IMR-90 (cell line): ENCODE data around the gene PRMT7.

Experiments used
- BHLHE40 ChIP-seq: fragments of 150-350 bp; IDR thresholded peaks from 2 replicates; pipeline ENCODE4 v1.6.1; 2016; ENCODE audit warnings: mild to moderate bottlenecking, low read depth, low read length
- CEBPB ChIP-seq: IDR thresholded peaks from 2 replicates; pipeline ENCODE4 v1.6.1; 2012; ENCODE audit warnings: low read depth, low read length, improper control_type of control experiment
- POLR2A ChIP-seq: IDR thresholded peaks from 2 replicates; pipeline ENCODE4 v1.6.1; 2012; ENCODE audit warnings: mild to moderate bottlenecking, low read depth, low read length
- RFX5 ChIP-seq: IDR thresholded peaks from 2 replicates; pipeline ENCODE4 v1.8.0; 2012; ENCODE audit warnings: low read depth, mild to moderate bottlenecking, low read length, moderate library complexity
- TF ChIP-seq, protein P1 (sequence below): conservative IDR thresholded peaks from 2 replicates; pipeline ENCODE4 v1.5.1; 2012; ENCODE audit warnings: mild to moderate bottlenecking, low read depth, low read length, improper control_type of control experiment

DNA sequence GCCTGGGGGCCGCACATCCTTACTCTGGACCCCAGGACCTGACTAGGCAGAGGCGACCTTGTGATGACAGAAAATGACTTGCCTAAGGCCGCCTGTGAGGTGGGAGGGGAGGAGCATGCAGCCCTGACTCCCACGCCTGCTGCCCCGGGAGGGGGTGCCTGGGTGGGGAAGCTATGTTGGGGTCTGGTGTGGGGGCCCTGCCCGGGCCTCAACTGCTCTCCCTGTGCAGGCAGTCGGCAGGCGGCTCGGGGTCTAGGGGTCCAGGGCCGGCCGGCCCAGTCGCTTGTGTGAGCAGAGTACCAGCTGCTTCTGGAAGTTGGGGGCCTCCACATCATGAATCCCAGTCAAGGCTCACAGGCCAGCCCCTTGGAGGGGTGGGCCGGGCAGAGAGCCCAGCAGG is 48.1 kb downstream of the PRMT7 start:
- TF ChIP-seq, protein P1, sequence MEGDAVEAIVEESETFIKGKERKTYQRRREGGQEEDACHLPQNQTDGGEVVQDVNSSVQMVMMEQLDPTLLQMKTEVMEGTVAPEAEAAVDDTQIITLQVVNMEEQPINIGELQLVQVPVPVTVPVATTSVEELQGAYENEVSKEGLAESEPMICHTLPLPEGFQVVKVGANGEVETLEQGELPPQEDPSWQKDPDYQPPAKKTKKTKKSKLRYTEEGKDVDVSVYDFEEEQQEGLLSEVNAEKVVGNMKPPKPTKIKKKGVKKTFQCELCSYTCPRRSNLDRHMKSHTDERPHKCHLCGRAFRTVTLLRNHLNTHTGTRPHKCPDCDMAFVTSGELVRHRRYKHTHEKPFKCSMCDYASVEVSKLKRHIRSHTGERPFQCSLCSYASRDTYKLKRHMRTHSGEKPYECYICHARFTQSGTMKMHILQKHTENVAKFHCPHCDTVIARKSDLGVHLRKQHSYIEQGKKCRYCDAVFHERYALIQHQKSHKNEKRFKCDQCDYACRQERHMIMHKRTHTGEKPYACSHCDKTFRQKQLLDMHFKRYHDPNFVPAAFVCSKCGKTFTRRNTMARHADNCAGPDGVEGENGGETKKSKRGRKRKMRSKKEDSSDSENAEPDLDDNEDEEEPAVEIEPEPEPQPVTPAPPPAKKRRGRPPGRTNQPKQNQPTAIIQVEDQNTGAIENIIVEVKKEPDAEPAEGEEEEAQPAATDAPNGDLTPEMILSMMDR: no peak
- TF ChIP-seq POLR2A (no peak), RFX5 (no peak), BHLHE40 (no peak), CEBPB (no peak)
